MM.1S (cell line): ENCODE measurements around the gene GADD45B.

Experiments used
- CTCF ChIP-seq: fragments of 300-600 bp; sonication (generic); IDR thresholded peaks from 2 replicates; pipeline ENCODE4 v1.5.1; 2016; ENCODE audit warnings: antibody characterized with exemption, low read length, mixed read lengths
- EZH2 ChIP-seq: fragments of 300-600 bp; sonication (generic); optimal IDR thresholded peaks from 2 replicates; pipeline ENCODE3; 2017; ENCODE audit warnings: low read depth, mild to moderate bottlenecking, antibody characterized with exemption, low read length, mixed read lengths

GRCh38 chr19:2509096-2509495, 33.2 kb downstream of the GADD45B start:
- TF ChIP-seq CTCF (no peak), EZH2 (no peak)
